ENCODE measurements around the gene CHRNA5.
A peak's percentile ranks its signal among the peaks of the same experiment; 100 is the strongest.

The CHRNA5 gene

DNA sequence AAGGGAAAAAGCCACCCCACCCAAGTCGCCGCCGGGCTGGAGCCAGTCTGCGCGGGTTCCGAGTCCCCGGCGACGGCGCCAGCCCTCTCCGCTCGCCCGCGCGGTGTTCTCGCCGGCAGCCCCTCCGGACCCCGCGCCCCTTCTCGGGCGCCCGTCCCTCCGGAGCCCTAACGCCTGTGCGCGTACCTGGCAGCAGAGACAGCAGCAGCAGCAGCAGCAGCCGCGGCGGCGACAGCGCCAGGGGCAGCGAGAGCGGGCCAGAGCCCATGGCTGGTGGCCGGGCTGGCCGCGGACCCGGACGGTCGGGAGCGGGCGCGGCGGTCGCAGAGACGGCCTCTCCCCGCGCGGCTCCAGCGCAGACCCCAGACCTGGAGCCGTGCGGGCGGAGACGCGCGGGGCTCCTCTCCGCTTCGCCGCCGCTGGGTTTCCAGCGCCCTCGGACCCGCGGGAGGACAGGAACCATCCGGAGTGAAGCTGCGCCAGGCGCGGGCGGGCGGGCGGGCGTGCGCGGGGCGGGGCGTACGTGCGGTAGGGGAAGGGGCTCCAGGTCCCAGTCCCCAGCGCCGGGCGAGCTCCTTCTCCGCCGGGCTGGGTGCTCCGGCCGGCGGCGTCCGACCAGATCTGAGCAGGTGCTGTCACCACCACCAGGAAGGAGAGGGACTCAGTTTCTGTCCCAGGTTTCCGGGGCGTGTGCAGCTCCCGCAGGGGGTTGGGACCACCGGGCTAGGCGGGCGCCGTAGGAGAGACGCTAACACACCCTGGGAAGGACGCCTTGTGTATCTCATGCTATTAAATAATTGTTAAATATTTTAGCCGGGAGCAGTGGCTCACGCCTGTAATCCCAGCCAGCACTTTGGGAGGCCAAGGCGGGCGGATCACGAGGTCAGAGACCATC, 55.5 kb downstream of the CHRNA5 start, which contains the start of gene CHRNA3:
TSS of gene CHRNA3 (minus strand) at position 470 of the 895 bp plus-strand sequence. CDS start at position 268, 202 bp downstream.
- DNase-seq, result no peak

DNA sequence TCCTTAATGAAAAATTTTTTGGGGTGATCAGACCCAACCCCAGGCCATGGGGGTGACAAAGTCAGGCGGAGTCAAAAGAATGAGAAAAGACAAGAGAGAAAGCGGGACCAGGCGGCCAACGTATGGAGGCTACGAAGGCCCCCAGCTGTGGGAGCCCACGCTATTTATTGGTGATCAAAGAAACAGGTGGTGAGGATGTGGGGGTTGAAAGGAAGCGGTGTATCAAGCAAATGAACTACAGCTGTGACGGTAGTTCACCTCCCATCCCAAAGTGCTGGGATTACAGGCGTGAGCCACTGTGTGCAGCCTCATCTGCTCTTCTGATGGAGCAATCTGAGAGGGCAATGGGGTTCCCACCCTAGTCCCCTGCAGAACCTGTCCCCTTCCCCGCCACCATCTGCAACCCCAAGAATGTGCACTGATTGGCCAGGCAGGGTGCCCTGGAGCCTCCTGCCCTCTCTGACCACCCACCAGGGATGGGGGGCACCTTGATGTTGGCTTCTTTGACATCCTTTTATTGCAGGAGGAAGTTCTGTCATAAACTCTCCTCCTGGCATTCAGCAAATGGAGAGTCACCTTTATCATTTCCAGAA, 56.6 kb downstream of the CHRNA5 start:
- no peak for DNase-seq

DNA sequence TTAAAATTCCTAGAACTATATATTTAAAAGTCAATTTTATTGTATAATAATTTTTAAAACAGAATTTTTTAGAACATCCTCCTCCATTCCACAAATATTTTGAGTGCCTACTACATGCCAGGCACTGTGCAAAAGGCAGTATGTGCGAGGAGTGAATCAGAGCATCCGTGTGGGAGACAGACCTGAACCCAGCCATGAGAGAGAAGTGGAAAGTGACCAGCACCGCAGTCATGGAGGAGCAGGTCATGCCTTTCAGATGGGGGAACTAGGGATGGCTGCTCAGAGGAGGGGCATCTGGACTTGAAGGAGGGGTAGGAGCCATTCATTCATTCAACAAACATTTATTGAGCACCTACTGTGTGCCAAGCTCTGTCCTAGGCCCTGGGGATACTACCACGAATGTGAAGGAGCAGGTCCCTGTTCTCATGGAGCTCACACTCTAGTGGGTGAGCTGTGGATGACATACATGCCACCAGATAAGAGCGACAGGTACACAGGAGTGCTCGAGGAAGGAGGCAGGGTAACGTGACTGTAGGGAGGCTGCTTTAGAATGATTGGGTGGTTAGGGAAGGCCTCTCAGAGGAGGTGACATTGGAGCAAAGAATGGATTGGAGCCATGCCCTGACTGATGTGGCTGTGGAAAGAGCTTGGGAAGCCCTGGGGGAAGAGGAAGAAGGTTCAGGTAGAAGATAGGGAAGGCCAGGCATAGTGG, 58.6 kb downstream of the CHRNA5 start:
- DNase-seq, result no peak

DNA sequence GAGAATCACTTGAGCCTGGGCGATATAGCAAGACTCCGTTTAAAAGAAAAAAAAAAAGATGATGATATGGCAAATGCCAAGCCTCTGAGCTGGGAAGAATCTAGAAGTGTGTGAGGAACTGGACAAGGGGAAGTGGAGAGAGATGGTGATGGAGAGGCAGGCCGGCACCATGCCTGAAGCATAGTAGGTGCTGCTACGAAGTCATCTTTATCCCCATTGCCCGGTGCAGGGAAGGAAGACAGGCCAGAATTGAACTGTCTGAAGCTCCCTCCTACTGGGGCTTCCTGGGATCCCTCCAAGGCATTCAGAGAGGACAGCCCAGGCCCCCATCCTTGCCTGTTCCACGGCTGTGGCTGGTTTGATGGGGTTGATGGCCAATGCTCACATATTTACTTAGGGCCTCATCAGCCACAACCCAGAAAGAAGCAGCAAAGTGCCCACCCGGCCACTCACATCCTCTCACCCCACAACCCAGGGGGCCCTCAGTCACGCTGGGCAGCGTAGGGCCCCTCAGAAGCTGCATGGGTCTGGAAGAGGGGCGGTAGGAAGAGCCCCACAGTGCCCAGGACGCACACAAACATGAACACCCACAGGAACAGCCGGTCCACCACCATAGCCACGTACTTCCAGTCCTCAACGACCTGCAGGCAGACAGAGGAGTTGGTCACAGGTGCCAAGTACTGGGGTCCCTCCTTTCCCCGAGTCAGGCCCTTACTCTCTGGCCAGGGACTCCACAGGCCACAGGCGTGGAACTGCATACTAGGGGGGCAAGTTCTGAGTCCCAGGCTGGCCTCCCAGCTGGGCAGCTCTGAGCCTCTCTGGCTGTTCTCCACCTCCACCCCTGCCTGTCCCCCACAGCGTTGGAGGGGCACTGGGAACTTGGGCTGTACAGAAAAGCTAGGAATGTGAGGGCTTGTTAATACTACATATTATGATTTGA, 59.6 kb downstream of the CHRNA5 start:
- no peak for DNase-seq

DNA sequence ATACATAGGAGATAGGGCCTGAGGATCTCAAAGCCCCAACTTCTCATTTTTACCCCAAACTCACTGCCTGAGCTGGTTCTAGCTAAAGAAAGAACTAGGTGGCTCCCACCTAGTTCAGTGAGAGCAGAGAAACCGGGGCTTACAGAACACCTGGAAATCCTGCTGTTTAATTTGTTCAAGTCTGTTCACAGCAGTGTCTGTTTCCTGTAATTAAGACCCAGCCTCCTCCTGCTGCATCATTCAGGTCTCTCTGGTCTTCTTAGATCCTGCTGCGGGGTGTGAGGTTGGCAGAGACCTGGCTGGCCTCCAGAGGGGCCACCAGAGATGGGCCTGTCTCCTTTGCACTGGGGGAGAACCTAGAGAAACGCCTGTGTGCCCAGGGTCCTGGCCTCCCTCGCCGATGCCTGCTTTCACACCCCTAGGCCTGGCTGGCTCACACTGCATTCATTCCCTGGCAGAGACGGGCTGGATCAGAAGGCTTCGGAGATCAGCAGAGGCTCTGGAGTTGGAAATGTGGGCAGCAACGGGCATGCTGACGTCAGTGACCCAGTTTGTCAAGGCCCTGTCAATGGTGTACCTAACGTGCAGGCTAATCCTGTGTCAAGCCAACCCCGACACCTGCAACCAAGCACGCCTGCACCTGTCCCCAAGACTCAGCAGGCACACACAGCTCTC, 60.4 kb downstream of the CHRNA5 start:
- peak; percentile 63 for DNase-seq

DNA sequence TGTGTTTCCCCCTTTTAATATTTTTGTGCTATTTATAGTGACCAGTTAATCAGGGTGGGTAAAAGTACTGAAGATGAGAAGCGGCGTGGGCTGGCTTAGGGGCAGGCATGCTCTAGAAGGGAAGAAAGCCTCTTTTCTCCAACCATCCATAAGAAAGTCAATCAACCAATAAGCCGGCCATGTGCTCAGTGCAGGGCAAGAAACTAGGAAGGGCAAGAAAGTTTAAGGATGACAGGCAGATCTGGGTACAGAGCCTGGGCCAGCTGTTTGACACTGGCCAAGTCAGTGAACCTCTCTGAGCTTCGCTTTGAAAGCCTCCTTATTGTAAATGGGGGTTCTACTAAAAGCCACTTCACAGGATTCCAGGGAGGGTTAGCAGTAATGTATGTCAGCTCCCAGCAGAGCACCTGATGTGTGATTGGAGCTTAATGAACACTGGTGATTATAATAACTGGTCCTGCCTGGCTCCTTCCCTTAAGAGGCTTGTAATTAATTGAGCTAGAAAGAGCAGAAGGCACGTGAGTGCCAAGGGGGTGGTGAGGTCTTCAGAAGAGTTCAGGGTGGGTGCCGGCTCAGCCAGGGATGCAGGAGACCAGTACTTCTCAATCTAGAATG, 61.2 kb downstream of the CHRNA5 start:
- no peak for DNase-seq

DNA sequence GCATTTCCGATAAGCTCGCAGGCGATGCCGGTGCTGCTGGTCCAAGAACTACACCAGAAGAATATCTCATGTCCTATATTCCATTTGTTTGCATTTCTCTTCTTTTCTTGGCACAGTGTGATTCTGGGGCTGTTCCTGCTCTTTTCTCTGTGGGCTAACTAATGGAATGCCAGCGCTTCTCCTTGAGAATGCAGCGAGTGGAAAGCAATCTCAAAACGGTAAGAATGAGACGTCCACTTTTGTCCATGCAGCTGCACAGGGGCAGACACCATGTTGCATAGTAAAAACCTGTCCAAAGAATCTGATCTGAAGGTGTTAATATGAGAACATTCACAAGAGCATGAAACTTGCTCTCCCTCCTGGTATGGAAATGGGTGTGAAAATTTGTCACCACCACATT, 62.0 kb downstream of the CHRNA5 start:
- no peak for DNase-seq

DNA sequence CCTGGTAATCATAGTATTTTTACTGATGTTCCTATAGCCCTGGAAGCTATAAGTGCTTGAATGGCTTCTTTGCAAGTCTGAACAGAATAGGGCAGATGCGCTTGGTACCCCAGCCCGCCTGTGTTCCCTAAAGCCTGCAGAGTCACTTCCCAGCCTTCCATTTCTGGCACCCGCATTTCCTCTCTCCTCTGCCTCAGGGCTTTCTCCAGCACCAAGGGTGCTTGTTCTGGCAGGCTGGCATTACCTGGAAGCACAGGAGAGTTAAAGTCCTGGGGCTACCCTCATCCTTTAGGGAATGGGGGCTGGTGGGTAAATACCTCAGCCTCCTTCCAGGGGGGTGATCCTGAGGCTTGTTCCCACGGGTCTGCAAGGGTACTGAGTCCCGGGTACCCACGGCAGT, 62.9 kb downstream of the CHRNA5 start:
- DNase-seq, result no peak

DNA sequence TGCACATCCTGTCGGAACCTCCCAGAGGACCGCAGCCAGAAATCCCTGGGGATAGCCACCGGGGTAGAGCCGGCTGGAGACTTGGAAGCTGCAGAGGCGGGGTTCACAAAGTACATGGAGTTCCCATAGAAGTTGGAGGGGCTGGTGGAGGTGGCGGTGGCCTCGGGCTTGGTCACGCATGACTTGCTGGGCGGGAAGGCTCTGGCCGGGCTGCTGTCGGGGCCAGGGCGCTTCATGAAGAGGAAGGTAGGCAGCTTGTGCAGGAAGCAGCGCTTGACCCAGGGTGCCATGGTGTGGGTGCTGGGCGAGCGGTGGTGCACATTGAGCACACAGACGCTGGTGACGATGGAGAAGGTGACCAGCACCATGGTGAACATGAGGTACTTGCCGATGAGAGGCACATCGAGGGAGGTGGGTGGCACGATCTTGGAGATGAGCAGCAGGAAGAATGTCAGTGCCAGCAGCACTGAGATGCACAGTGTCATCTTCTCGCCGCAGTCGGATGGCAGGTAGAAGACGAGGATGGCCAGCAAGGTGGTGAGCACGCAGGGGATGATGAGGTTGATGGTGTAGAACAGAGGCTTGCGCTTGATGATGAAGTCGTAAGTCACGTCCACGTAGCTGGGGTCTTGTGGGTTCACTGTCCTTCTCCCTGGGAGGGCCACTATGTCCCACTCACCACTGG, 63.9 kb downstream of the CHRNA5 start:
- no peak for DNase-seq

DNA sequence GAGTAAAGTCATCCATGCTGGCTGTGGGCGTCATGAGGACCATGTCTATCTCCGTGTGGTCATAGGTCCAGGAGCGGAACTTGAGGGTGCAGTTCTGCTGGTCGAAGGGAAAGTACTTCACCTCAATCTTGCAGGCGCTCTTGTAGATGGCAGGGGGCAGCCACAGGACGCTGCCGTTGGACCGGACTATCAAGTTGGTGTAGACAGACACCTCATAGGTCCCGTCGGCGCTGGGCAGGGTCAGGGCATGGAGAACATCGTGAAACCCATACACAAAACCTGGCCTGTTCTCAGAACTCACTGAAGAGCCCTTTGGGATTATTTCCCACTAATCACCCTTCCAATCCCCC, 64.4 kb downstream of the CHRNA5 start:
- DNase-seq, result no peak

DNA sequence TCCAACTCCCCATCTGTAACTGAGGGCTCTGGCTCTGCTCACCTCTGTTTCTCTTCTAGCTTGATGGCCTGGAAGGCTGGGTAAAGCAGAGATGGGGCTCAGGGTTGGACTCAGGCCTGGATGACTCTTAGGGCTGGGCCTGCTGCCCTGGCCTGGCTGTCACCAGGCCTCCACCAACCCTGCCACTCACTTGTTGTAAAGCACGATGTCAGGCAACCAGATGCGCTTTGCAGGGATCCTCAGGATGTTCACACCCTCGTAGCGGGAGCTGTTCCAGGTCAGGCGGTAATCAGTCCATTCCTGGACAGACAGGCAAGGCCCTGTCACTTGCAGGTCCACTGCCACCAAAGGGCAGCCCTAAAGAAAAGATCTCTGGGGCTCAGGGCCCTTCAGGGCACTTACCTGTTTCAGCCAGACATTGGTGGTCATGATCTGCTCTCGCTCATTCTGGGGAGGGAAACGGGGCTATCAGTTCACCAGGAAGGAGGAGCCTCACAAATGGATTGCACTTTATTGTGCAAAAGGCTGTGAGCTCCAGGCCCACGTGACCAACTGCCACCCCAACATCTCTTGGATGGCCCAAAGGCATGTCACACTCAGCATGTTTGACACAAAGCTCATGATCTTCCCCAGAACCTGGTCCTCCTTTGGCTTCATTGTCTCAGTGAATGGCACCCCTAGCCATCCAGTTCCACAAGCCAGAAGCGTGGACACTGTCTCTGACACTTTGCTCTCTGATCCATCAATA, 65.7 kb downstream of the CHRNA5 start:
- no peak for DNase-seq

DNA sequence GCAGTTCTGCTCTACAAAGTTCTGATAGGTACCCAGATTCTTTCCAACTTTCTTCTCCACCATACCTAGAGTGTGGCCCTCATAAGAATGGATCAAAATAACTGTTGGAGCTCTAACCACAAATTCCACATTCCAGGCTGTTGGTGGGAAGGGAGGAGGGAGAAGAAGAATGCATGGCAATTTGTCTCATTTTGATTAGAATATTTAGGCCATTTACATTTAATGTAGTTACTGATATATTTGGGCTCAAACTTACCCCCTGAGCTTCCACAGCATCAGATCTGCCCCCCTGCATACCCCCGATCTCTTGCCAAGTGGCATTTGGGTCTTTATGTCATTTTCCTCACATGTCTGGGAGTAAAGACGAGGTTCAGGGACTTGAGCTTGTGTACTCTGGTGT, 68.0 kb downstream of the CHRNA5 start:
- no peak for DNase-seq

DNA sequence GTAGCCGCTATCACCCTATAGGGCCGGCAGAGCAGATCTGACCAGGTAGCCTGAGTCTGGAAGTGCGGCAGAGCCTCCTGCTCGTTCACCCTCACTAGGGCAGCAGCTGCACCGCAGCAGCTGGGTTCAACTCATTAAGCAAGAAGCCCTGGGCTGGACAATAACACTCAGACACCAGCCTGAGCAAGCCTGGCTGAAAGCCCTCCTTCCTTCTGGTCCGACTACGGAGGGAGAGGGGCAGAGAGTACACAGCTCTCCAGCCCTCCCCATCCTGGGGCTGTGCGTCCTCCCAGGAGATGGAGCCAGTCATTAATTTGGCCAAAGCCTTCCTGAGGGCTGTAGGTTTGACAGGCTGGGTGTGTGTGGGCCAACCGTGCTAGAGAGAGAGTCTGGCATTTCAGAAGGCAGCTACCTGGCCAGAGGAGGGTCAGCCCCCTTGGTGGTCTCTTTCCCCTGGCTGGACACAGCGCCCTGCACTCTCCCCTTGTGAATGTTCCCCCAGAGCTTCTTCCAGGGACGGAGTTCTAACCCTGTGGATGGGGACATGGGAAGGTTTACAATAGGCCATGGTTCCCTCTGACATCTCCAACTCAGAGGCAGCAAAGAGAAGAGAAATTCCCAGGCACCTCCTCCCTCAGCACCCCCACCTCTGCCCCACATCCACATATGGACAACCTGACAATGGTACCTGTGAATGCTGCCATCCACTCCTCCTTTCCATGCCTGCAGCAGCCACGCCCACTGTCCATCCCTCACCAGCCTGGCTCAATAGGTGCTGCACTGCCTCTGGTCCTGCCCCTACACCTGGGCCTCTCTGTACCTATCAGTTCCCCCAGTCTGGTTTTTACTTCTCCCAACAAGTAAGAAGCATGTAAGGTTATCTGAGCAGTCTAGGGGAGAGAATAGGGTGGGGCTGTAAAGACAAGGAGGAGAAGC, 69.2 kb downstream of the CHRNA5 start:
- DNase-seq, result no peak

DNA sequence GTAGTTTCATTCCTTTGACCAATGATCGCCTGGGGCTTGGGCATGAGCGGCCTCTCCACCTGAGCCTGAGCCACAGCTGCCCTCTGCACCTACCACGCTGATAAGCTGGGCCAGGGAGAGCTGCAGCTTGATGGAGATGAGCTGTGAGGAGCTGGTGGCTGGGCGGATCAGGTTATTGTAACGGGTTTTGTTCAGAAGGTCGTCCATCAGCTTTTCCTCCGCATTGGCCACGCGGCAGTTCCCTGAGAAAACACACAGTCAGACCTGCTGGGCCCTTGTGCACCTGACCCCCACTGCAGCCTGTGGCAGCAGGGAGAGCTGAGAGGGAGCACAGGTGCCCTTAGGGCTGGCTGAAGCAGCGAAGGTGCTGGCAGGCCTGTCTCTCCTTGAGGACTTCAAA, 70.0 kb downstream of the CHRNA5 start:
- no peak for DNase-seq

DNA sequence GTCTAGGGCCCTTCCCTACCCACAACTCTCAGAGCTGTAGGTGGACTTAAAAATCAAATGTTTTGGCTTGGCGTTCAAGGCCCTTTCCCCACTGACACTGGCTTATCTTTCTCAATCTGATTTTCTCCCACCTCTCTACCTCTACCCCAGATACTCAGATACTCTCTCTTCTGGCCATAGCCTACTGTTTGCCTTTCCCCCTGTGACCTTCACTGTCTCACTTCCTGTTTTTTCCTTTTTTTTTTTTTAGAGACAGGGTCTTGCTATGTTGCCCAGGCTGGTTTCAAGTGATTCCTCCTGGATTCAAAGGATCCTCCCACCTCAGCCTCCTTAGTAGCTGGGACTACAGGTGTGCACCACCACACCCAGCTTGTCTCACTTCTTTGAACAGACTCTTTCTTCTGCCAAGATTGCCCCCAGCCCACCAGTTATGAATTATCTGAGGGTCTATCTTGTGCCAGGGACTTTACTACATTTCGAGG, 71.1 kb downstream of the CHRNA5 start:
- DNase-seq, result no peak

DNA sequence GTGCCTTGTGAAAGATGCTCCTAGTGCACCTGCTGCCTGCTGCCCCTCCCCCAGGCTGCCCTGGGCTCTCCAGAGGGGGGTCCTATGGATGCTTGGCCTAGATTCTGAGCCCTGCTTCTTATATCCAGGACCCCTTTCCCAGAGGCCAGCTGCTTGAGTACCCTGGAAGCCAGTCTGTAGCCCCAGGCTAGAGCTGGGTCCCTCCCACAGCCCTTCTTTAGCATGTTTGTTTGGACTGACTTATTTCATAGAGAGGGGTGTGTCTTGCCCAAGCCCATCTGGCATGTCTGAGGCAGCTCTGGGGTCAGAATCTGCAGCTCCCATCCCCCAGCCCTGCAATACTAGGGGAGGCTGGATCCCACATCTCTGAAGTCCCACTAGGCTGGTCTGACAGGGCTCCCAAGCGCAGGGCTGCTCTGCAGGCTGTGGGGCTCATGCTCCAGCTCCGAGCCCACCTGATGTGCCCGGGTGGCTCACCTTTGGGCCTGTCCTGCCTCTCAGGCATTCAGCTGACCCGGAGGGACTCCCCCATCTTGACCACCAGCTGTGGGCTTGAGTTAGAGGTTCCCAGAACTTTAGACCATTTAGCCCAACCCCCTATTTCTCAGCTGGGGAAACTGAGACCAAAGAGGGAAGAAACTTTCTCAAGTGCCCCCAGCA, 72.6 kb downstream of the CHRNA5 start:
- DNase-seq, result no peak

DNA sequence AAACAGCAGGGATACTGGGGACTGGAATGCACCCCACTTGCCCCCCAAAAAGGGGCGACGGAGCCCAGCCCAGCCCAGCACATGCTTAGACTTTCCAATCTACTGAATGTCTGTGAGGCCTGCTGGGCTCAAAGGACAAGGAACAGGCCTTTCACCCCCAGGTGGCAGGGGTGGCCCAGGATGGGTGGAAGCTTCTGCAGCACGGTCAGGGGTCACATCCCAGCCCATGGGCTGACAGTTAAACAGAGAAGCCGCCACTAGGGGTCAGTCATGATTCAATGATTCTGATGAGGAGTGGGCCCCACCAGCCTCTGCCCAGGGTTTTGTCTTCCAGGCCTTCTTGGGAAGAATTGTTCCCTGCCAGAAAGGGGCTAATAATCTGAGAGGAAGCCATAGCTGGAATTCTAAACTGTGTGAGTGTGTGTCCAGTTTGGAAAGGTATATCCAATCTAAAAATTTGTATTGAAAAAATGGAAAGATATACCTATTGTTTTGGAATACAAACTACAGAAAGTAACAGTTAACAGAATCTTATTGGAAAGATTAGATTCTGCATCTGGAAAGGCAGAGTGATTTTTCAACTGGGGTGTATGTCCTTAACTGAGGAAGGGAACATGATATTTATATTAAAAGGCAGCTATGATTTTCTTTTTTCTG, 73.5 kb downstream of the CHRNA5 start:
- no peak for DNase-seq

Data from NCI-H510A (cell line).